ENCODE results near the gene SLC4A7.
"Not testable (repeated sequence)": the region's sequence is repeated elsewhere in the genome, so short reads cannot be mapped to it uniquely, and the experiment has no call there.

SLC4A7 gene

GRCh38 chr3:27357665-27358258 lies 126.4 kb downstream of the SLC4A7 start:
- peak; percentile 14 for DNase-seq

GRCh38 chr3:27356976-27357375 lies 127.2 kb downstream of the SLC4A7 start:
- DNase-seq, result no peak

GRCh38 chr3:27354588-27355203 lies 129.5 kb downstream of the SLC4A7 start:
- DNase-seq, result peak; percentile 11

- DNase-seq, result no peak
These were observed 130.0 kb downstream of the SLC4A7 start for GRCh38 chr3:27354161-27354560.

GRCh38 chr3:27353221-27353620 lies 131.0 kb downstream of the SLC4A7 start:
- no peak for DNase-seq

- DNase-seq, result no peak
These were observed 132.1 kb downstream of the SLC4A7 start for GRCh38 chr3:27352047-27352446.

GRCh38 chr3:27349832-27350231 lies 134.4 kb downstream of the SLC4A7 start:
- DNase-seq, result peak; percentile 50

- no peak for DNase-seq
These were observed 138.0 kb downstream of the SLC4A7 start for GRCh38 chr3:27345959-27346865.

- DNase-seq, result no peak
These were observed 138.7 kb downstream of the SLC4A7 start for GRCh38 chr3:27345493-27345892.

GRCh38 chr3:27345045-27345444 lies 139.1 kb downstream of the SLC4A7 start:
- DNase-seq, result no peak

- DNase-seq, result no peak
These were observed 140.0 kb downstream of the SLC4A7 start for GRCh38 chr3:27344192-27344591.

GRCh38 chr3:27342267-27342666 lies 141.9 kb downstream of the SLC4A7 start:
- DNase-seq, result no peak

- DNase-seq, result no peak
These were observed 143.7 kb downstream of the SLC4A7 start for GRCh38 chr3:27340534-27340933.

GRCh38 chr3:27335571-27335970 lies 148.6 kb downstream of the SLC4A7 start:
- no peak for DNase-seq

GRCh38 chr3:27333843-27334242 lies 150.3 kb downstream of the SLC4A7 start:
- DNase-seq, result no peak

GRCh38 chr3:27328982-27329762 lies 155.0 kb downstream of the SLC4A7 start:
- DNase-seq, result not testable (repeated sequence)

GRCh38 chr3:27326629-27327545 lies 157.3 kb downstream of the SLC4A7 start:
- DNase-seq, result no peak

- DNase-seq, result no peak
These were observed 158.0 kb downstream of the SLC4A7 start for GRCh38 chr3:27326202-27326601.

GRCh38 chr3:27325419-27325818 lies 158.8 kb downstream of the SLC4A7 start:
- DNase-seq, result no peak

GRCh38 chr3:27324686-27325085 lies 159.5 kb downstream of the SLC4A7 start:
- DNase-seq, result no peak

- no peak for DNase-seq
These were observed 161.1 kb downstream of the SLC4A7 start for GRCh38 chr3:27323087-27323570.

All from NCI-H1105 treated with DMSO at 0.1 percent for 48 hours (cell line).